GM12878 (cell line): ENCODE data around the gene FOXO1. TPM values are rescaled to one million over a fixed set of nuclear protein-coding genes. Genes with fewer than 3 reads are reported as not detected.

Experiments used
- ATAC-seq: fragments of 200-7000 bp; cut with Tn5 transposase; 3 replicates; pipeline ENCODE4 v1.9.1; 2020; ENCODE audit warnings: mild to moderate bottlenecking, moderate library complexity
- BruUV-seq: library from RNA; stranded (reverse); fragments of 400-500 nt; replicated peaks from 2 replicates; lab custom pipeline; 2021; lab: Mats Ljungman, UMichigan
- CTCF ChIA-PET: fragments of 300-600 bp; sonication (Branson Sonifier 250); formaldehyde crosslinking; extraction: SDS; loops from one replicate; lab custom pipeline; 2021; ENCODE audit warnings: inconsistent platforms; lab: Yijun Ruan, JAX
- POLR2A ChIA-PET: fragments of 350-600 bp; formaldehyde crosslinking; extraction: SDS; loops from one replicate; lab custom pipeline; 2021; ENCODE audit warnings: inconsistent platforms; lab: Charles Lee
- RAD21 ChIA-PET: fragments of 300-600 bp; sonication (Branson Sonifier 250); formaldehyde crosslinking; loops from one replicate; lab custom pipeline; 2023; ENCODE audit warnings: antibody characterized with exemption; ENCODE audit not compliant: unreplicated experiment; lab: Charles Lee
- SMC1A ChIA-PET: fragments of 300-600 bp; sonication (Branson Sonifier 250); formaldehyde crosslinking; loops from one replicate; lab custom pipeline; 2023; ENCODE audit not compliant: unreplicated experiment, uncharacterized antibody; lab: Charles Lee
- DNase-seq: peaks from one replicate; pipeline ENCODE4 v3.0.0-alpha.2; 2011; ENCODE audit warnings: low read depth, low spot score
- FAIRE-seq: peaks from 3 replicates; lab custom pipeline; 2011; peaks lifted over from hg19 to GRCh38; lab: Jason Lieb, UNC
- H2AFZ ChIP-seq: 2 replicates; pipeline ENCODE4 v1.6.0; 2011; ENCODE audit warnings: low read depth, low read length, control low read depth; ENCODE audit not compliant: control insufficient read depth
- H3K27ac ChIP-seq: 2 replicates; pipeline ENCODE4 v1.5.1; 2011; ENCODE audit warnings: control low read depth; ENCODE audit not compliant: control insufficient read depth, insufficient read depth
- H3K27me3 ChIP-seq, 2 experiments: replicated peaks in 1 of 2; 2 replicates each; pipeline versions ENCODE4 v1.6.0 to v1.6.1; 2011; ENCODE audit warnings: low read length in 1 of 2; ENCODE audit not compliant: control insufficient read depth in 2 of 2, insufficient read depth in 2 of 2
- H3K36me3 ChIP-seq, 2 experiments: 2 replicates each; pipeline ENCODE4 v1.5.1; 2011; ENCODE audit warnings: low read length in 1 of 2; ENCODE audit not compliant: control insufficient read depth in 2 of 2, insufficient read depth in 2 of 2
- H3K4me1 ChIP-seq: 2 replicates; pipeline ENCODE4 v1.6.1; 2011; ENCODE audit warnings: mild to moderate bottlenecking, low read length, moderate library complexity, mixed read lengths; ENCODE audit not compliant: control insufficient read depth, insufficient read depth
- H3K4me2 ChIP-seq: 2 replicates; pipeline ENCODE4 v1.6.0; 2011; ENCODE audit warnings: control low read depth; ENCODE audit not compliant: control insufficient read depth, insufficient read depth
- H3K4me3 ChIP-seq: fragments of 200-600 bp; sonication (generic); 2 replicates; pipeline ENCODE4 v1.5.1; 2016
- H3K79me2 ChIP-seq: 2 replicates; pipeline ENCODE4 v1.6.0; 2011; ENCODE audit warnings: low read length; ENCODE audit not compliant: control insufficient read depth, insufficient read depth
- H3K9ac ChIP-seq: 2 replicates; pipeline ENCODE4 v1.8.0; 2011; ENCODE audit warnings: low read length, control low read depth, mixed read lengths; ENCODE audit not compliant: control insufficient read depth, insufficient read depth
- H3K9me3 ChIP-seq: replicated peaks from 3 replicates; pipeline ENCODE4 v1.5.1; 2011; ENCODE audit warnings: mild to moderate bottlenecking, low read length; ENCODE audit not compliant: control insufficient read depth, insufficient read depth
- H4K20me1 ChIP-seq: 2 replicates; pipeline ENCODE4 v1.6.0; 2011; ENCODE audit not compliant: control insufficient read depth, insufficient read depth
- CHD2 ChIP-seq: IDR thresholded peaks from 2 replicates; pipeline ENCODE4 v1.6.1; 2011; ENCODE audit warnings: low read depth, low read length, improper control_type of control experiment, borderline replicate concordance
- CHD4 ChIP-seq: fragments of 200-600 bp; sonication (generic); IDR thresholded peaks from 2 replicates; pipeline ENCODE4 v1.6.1; 2016; ENCODE audit warnings: mild to moderate bottlenecking
- E2F8 ChIP-seq: fragments of 450-650 bp; IDR thresholded peaks from 2 replicates; pipeline ENCODE4 v1.6.1; 2018; ENCODE audit warnings: mild to moderate bottlenecking, low read depth, moderate library complexity; ENCODE audit not compliant: partially characterized antibody
- ETV6 ChIP-seq, 2 experiments: fragments of 450-650 bp in 1 of 2; IDR thresholded peaks in 1 of 2; conservative IDR thresholded peaks in 1 of 2; 2 replicates each; pipeline ENCODE4 v1.6.1; 2014; ENCODE audit warnings: antibody characterized with exemption in 1 of 2, borderline replicate concordance in 1 of 2, low read depth in 1 of 2, mild to moderate bottlenecking in 1 of 2, moderate library complexity in 1 of 2
- HDAC2 ChIP-seq: fragments of 200-600 bp; sonication (generic); IDR thresholded peaks from 2 replicates; pipeline ENCODE4 v1.6.1; 2017
- KLF5 ChIP-seq: fragments of 450-650 bp; IDR thresholded peaks from 2 replicates; pipeline ENCODE4 v1.6.1; 2014; ENCODE audit warnings: mild to moderate bottlenecking; ENCODE audit not compliant: partially characterized antibody
- POLR2AphosphoS5 ChIP-seq: IDR thresholded peaks from 2 replicates; pipeline ENCODE4 v1.6.1; 2011; ENCODE audit warnings: mild to moderate bottlenecking, low read length, inconsistent platforms
- POU2F2 ChIP-seq: IDR thresholded peaks from 3 replicates; pipeline ENCODE4 v1.6.1; 2011; ENCODE audit warnings: low read depth, mild to moderate bottlenecking, low read length, borderline replicate concordance
- RBBP5 ChIP-seq: fragments of 200-600 bp; sonication (generic); conservative IDR thresholded peaks from 2 replicates; pipeline ENCODE4 v1.6.1; 2016
- RUNX3 ChIP-seq: IDR thresholded peaks from 2 replicates; pipeline ENCODE4 v1.6.1; 2012; ENCODE audit warnings: low read length, inconsistent platforms
- TARDBP ChIP-seq: IDR thresholded peaks from 2 replicates; pipeline ENCODE4 v1.6.1; 2016; ENCODE audit warnings: borderline replicate concordance
- WGBS: methylation state at CpG from one replicate; pipeline ENCODE4 v1.1.6; 2016; ENCODE audit warnings: low lambda C conversion rate; ENCODE audit not compliant: insufficient replicate concordance, insufficient coverage; ENCODE audit errors: missing lambda C conversion rate; 5-methylcytosine and 5-hydroxymethylcytosine counted together
- in situ Hi-C: fragments of 300-500 bp; cut with MboI; formaldehyde crosslinking; loops from 9 replicates; pipeline ENCODE4 v1.14.3; 2018; ENCODE audit warnings: mixed read lengths
- intact Hi-C: fragments of 100-400 bp; cut with micrococcal nuclease; formaldehyde crosslinking; loops from one replicate; pipeline ENCODE4 v1.14.2; 2022; ENCODE audit not compliant: unreplicated experiment
- polyA plus RNA-seq, 11 experiments: library from polyadenylated mRNA; depleted of rRNA in 4 of 11; unstranded in 6 of 11; stranded (reverse) in 5 of 11; fragments of >200 nt; fragmentation: Nextera tagmentation in 4 of 11; fragmentation: Illumina TruSeq in 1 of 11; extraction: Ambion mirVana in 4 of 11; extraction: Trizol in 1 of 11; gene quantifications; 1 replicate in 1 of 11; 2 replicates in 10 of 11; pipeline versions ENCODE4 v1.2.1 to v1.2.3, GENCODE V29; 2011 to 2016; ENCODE audit warnings: inconsistent platforms in 2 of 11, missing spikeins in 2 of 11, low read depth in 1 of 11
- total RNA-seq, 4 experiments: library from RNA; depleted of rRNA in 3 of 4; stranded (reverse); fragments of >200 nt in 3 of 4; fragmentation: Illumina TruSeq in 1 of 4; extraction: Trizol in 1 of 4; gene quantifications; 2 replicates each; pipeline versions ENCODE4 v1.2.1 to v1.2.3, GENCODE V29; 2013 to 2021

FOXO1 gene
- total and polyA plus RNA-seq, 10 of the 15 experiments (the other 5 are each of a cell fraction or from before 2014, with no cell fraction given) = 0.58 to 8.3 (median 0.88) TPM

GRCh38 chr13:40563350-40564125 lies 102.9 kb downstream of the FOXO1 start (continued):
- no peak for TF ChIP-seq TARDBP

GRCh38 chr13:40562975-40563349 lies 103.5 kb downstream of the FOXO1 start:
- Histone ChIP-seq H3K9me3 (no peaks in the 10 kb centered on the region; the same call in 2 of the 3 replicates), H3K36me3 (peaks cover 0 to 5% of the 10 kb centered on the region in 2 experiments; a peak in 3 of 4 replicates), H3K4me3 (no peak overlapping the region), H3K4me1 (peaks cover 11% of the 10 kb centered on the region), H4K20me1 (peaks cover 2% of the 10 kb centered on the region; the same call in 1 of the 2 replicates), H3K27me3 (no peaks in the 10 kb centered on the region)
- ChIA-PET SMC1A (no interaction called here), POLR2A (no interaction called here), RAD21 (no interaction called here)
- in situ Hi-C loops = no loop called here
- TF ChIP-seq RUNX3 (peak; percentile 63), POLR2AphosphoS5 (no peak), KLF5 (no peak), CHD4 (no peak)
- TF ChIP-seq, all 136 proteins: peak for 1
- Histone ChIP-seq H2AFZ (no peak overlapping the region), H3K9ac (no peak overlapping the region), H3K4me2 (no peak overlapping the region), H3K79me2 (peaks cover 2% of the 10 kb centered on the region), H3K27ac (no peak overlapping the region)
- CTCF ChIA-PET = no interaction called here
- BruUV-seq = no TSS peak
- no peak for DNase-seq
- 27% methylated on average over 6 of the region's 6 CpGs for WGBS
- peak; percentile 47 for ATAC-seq
- intact Hi-C loops = no loop called here
- no peak for FAIRE-seq

GRCh38 chr13:40559915-40560314 lies 106.5 kb downstream of the FOXO1 start:
- Histone ChIP-seq H3K27me3 (no peaks in the 10 kb centered on the region), H4K20me1 (peaks cover 2% of the 10 kb centered on the region; the same call in 1 of the 2 replicates), H3K27ac (no peak overlapping the region), H3K9ac (no peak overlapping the region), H3K4me1 (peaks cover 11% of the 10 kb centered on the region), H3K4me2 (no peak overlapping the region), H3K36me3 (peaks cover 0 to 5% of the 10 kb centered on the region in 2 experiments; a peak in 3 of 4 replicates), H3K9me3 (no peaks in the 10 kb centered on the region; the same call in 2 of the 3 replicates), H3K4me3 (no peak overlapping the region), H3K79me2 (no peaks in the 10 kb centered on the region; the same call in none of the 2 replicates), H2AFZ (no peak overlapping the region)
- CTCF ChIA-PET = no interaction called here
- intact Hi-C loops = no loop called here
- SMC1A ChIA-PET = interaction anchor here (1.2 kb wide), 1 partner anchor 66 kb away, joined by 3 read pairs; no protein-coding TSS in a partner anchor
- in situ Hi-C loops = no loop called here
- DNase-seq (no peak), FAIRE-seq (no peak), ATAC-seq (no peak)
- WGBS = 87% methylated on average over 9 of the region's 9 CpGs
- RAD21 ChIA-PET = no interaction called here
- POLR2A ChIA-PET = no interaction called here
- BruUV-seq = no TSS peak
- no peak for TF ChIP-seq RBBP5
- no peak for TF ChIP-seq HDAC2
- TF ChIP-seq CHD2 = no peak
- no peak for TF ChIP-seq E2F8
- TF ChIP-seq POU2F2 = no peak
- no peak for TF ChIP-seq ETV6 (conservative IDR thresholded peaks at IDR 0.05 in 1 of 2, IDR thresholded peaks at IDR 0.05 in 1 of 2; ENCODE audit: borderline replicate concordance in 1 of 2, low read depth in 1 of 2)
